Central memory CD8-positive, alpha-beta T cell (primary cell): ENCODE measurements around the gene PABPN1.
A peak's percentile ranks its signal among the peaks of the same experiment; 100 is the strongest.
"Not testable (repeated sequence)": the region's sequence is repeated elsewhere in the genome, so short reads cannot be mapped to it uniquely, and the experiment has no call there.

ENCODE experiments used
- ATAC-seq: fragments of 150-1000 bp; cut with Tn5 transposase; replicated peaks from 2 replicates; pipeline ENCODE4 v1.10.0; 2022; ENCODE audit warnings: mild to moderate bottlenecking, moderate FRiP score, moderate number of reproducible peaks; ENCODE audit not compliant: poor library complexity, severe bottlenecking; ENCODE audit errors: extremely low read depth
- DNase-seq, 2 donors: peaks; one replicate each; pipeline ENCODE4 v3.0.0; 2021; ENCODE audit warnings: low spot score in 2 of 2
- H3K27ac Mint-ChIP-seq: one replicate; pipeline ENCODE4 v1.8.0; 2022; ENCODE audit warnings: low read depth, mild to moderate bottlenecking, moderate library complexity, mixed read lengths
- H3K27me3 Mint-ChIP-seq: one replicate; pipeline ENCODE4 v1.8.0; 2022; ENCODE audit warnings: mixed read lengths
- H3K36me3 Mint-ChIP-seq: one replicate; pipeline ENCODE4 v1.8.0; 2022; ENCODE audit warnings: mild to moderate bottlenecking, moderate library complexity, mixed read lengths; ENCODE audit not compliant: insufficient read depth
- H3K4me1 Mint-ChIP-seq: one replicate; pipeline ENCODE4 v1.8.0; 2022; ENCODE audit warnings: mixed read lengths
- H3K4me3 Mint-ChIP-seq: one replicate; pipeline ENCODE4 v1.8.0; 2022; ENCODE audit warnings: mild to moderate bottlenecking, moderate library complexity, mixed read lengths
- H3K9me3 Mint-ChIP-seq: one replicate; pipeline ENCODE4 v1.8.0; 2022; ENCODE audit warnings: mixed read lengths

The PABPN1 gene

GRCh38 chr14:23324993-23325392 is 3.7 kb downstream of the PABPN1 start:
- H3K27ac Mint-ChIP-seq: no peak overlapping the region
- ATAC-seq: no peak
- DNase-seq: no peak

GRCh38 chr14:23325746-23326145 is 4.5 kb downstream of the PABPN1 start:
- Mint-ChIP-seq H3K4me1 (peaks cover 23% of the 10 kb centered on the region), H3K36me3 (peaks cover 40% of the 10 kb centered on the region)
- DNase-seq, H3K27me3 Mint-ChIP-seq, H3K27ac Mint-ChIP-seq, H3K4me3 Mint-ChIP-seq, H3K9me3 Mint-ChIP-seq, ATAC-seq: not testable (repeated sequence)

More at GRCh38 chr14:23324993-23325392, 3.7 kb downstream of the PABPN1 start:
- Mint-ChIP-seq H3K4me1 (peaks cover 30% of the 10 kb centered on the region), H3K4me3 (no peak overlapping the region), H3K27me3 (no peaks in the 10 kb centered on the region), H3K36me3 (peaks cover 43% of the 10 kb centered on the region), H3K9me3 (no peaks in the 10 kb centered on the region)

GRCh38 chr14:23326491-23327332 is 5.5 kb downstream of the PABPN1 start:
- Mint-ChIP-seq H3K4me1 (peaks cover 23% of the 10 kb centered on the region), H3K36me3 (peaks cover 35% of the 10 kb centered on the region)
- no peak for ATAC-seq

GRCh38 chr14:23327947-23328744 is 6.9 kb downstream of the PABPN1 start:
- Mint-ChIP-seq H3K4me1 (peaks cover 10% of the 10 kb centered on the region), H3K9me3 (no peaks in the 10 kb centered on the region), H3K27ac (no peak overlapping the region), H3K36me3 (peaks cover 27% of the 10 kb centered on the region), H3K27me3 (no peaks in the 10 kb centered on the region), H3K4me3 (no peak overlapping the region)
- no peak for ATAC-seq
- DNase-seq: peak in 1 of 2 donors; percentile 32

More at GRCh38 chr14:23326491-23327332, 5.5 kb downstream of the PABPN1 start:
- H3K27me3 Mint-ChIP-seq: no peaks in the 10 kb centered on the region
- DNase-seq: no peak
- no peaks in the 10 kb centered on the region for H3K9me3 Mint-ChIP-seq
- H3K4me3 Mint-ChIP-seq: no peak overlapping the region
- no peak overlapping the region for H3K27ac Mint-ChIP-seq

- H3K27me3 Mint-ChIP-seq: peaks cover 58% of the 10 kb centered on the region
- no peak overlapping the region for H3K4me3 Mint-ChIP-seq
- no peaks in the 10 kb centered on the region for H3K36me3 Mint-ChIP-seq
- DNase-seq (no peak), ATAC-seq (no peak)
- no peak overlapping the region for H3K27ac Mint-ChIP-seq
- H3K4me1 Mint-ChIP-seq: no peaks in the 10 kb centered on the region
- no peaks in the 10 kb centered on the region for H3K9me3 Mint-ChIP-seq
Measured at GRCh38 chr14:23335623-23336022, 14.4 kb downstream of the PABPN1 start.

- no peak overlapping the region for H3K4me3 Mint-ChIP-seq
- no peaks in the 10 kb centered on the region for H3K4me1 Mint-ChIP-seq
- DNase-seq (no peak), ATAC-seq (no peak)
- H3K36me3 Mint-ChIP-seq: no peaks in the 10 kb centered on the region
- no peak overlapping the region for H3K27ac Mint-ChIP-seq
- H3K27me3 Mint-ChIP-seq: peaks cover 67% of the 10 kb centered on the region
- H3K9me3 Mint-ChIP-seq: no peaks in the 10 kb centered on the region
Measured at GRCh38 chr14:23339506-23340268, 18.4 kb downstream of the PABPN1 start.

- Mint-ChIP-seq H3K4me1 (no peaks in the 10 kb centered on the region), H3K27me3 (peaks cover 51% of the 10 kb centered on the region)
Measured at GRCh38 chr14:23344481-23344880, 23.2 kb downstream of the PABPN1 start.

GRCh38 chr14:23345987-23346692 is 24.9 kb downstream of the PABPN1 start:
- Mint-ChIP-seq H3K9me3 (no peaks in the 10 kb centered on the region), H3K4me1 (no peaks in the 10 kb centered on the region), H3K27me3 (peaks cover 63% of the 10 kb centered on the region), H3K27ac (no peak overlapping the region), H3K4me3 (no peak overlapping the region), H3K36me3 (peaks cover 2% of the 10 kb centered on the region)
- DNase-seq (no peak), ATAC-seq (no peak)

More at GRCh38 chr14:23344481-23344880, 23.2 kb downstream of the PABPN1 start:
- no peak overlapping the region for H3K4me3 Mint-ChIP-seq
- ATAC-seq (no peak), DNase-seq (no peak)
- H3K36me3 Mint-ChIP-seq: peaks cover 2% of the 10 kb centered on the region
- H3K27ac Mint-ChIP-seq: no peak overlapping the region
- no peaks in the 10 kb centered on the region for H3K9me3 Mint-ChIP-seq

GRCh38 chr14:23346693-23347405 is 25.6 kb downstream of the PABPN1 start:
- Mint-ChIP-seq H3K27ac (no peak overlapping the region), H3K36me3 (peaks cover 2% of the 10 kb centered on the region), H3K4me3 (no peak overlapping the region), H3K9me3 (no peaks in the 10 kb centered on the region), H3K27me3 (peaks cover 67% of the 10 kb centered on the region), H3K4me1 (no peaks in the 10 kb centered on the region)
- DNase-seq: no peak
- no peak for ATAC-seq

GRCh38 chr14:23347406-23348296 is 26.4 kb downstream of the PABPN1 start:
- H3K4me3 Mint-ChIP-seq: no peak overlapping the region
- ATAC-seq (no peak), DNase-seq (no peak)
- H3K27ac Mint-ChIP-seq: no peak overlapping the region
- no peaks in the 10 kb centered on the region for H3K4me1 Mint-ChIP-seq
- H3K9me3 Mint-ChIP-seq: no peaks in the 10 kb centered on the region
- H3K36me3 Mint-ChIP-seq: peaks cover 2% of the 10 kb centered on the region
- H3K27me3 Mint-ChIP-seq: peaks cover 60% of the 10 kb centered on the region

- Mint-ChIP-seq H3K27me3 (peaks cover 66% of the 10 kb centered on the region), H3K4me3 (no peak overlapping the region), H3K4me1 (no peaks in the 10 kb centered on the region), H3K9me3 (no peaks in the 10 kb centered on the region), H3K36me3 (peaks cover 2% of the 10 kb centered on the region), H3K27ac (no peak overlapping the region)
- ATAC-seq (no peak), DNase-seq (no peak)
Measured at GRCh38 chr14:23348297-23348655, 27.0 kb downstream of the PABPN1 start.
